Stromal cell of bone marrow (primary cell): ENCODE data around the gene AP5Z1.

Experiments
- DNase-seq: peaks from one replicate; pipeline ENCODE4 v3.0.0-alpha.2; 2012; ENCODE audit warnings: low read depth

The AP5Z1 gene, protein sequence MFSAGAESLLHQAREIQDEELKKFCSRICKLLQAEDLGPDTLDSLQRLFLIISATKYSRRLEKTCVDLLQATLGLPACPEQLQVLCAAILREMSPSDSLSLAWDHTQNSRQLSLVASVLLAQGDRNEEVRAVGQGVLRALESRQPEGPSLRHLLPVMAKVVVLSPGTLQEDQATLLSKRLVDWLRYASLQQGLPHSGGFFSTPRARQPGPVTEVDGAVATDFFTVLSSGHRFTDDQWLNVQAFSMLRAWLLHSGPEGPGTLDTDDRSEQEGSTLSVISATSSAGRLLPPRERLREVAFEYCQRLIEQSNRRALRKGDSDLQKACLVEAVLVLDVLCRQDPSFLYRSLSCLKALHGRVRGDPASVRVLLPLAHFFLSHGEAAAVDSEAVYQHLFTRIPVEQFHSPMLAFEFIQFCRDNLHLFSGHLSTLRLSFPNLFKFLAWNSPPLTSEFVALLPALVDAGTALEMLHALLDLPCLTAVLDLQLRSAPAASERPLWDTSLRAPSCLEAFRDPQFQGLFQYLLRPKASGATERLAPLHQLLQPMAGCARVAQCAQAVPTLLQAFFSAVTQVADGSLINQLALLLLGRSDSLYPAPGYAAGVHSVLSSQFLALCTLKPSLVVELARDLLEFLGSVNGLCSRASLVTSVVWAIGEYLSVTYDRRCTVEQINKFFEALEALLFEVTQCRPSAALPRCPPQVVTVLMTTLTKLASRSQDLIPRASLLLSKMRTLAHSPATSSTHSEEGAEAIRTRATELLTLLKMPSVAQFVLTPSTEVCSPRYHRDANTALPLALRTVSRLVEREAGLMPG

DNA sequence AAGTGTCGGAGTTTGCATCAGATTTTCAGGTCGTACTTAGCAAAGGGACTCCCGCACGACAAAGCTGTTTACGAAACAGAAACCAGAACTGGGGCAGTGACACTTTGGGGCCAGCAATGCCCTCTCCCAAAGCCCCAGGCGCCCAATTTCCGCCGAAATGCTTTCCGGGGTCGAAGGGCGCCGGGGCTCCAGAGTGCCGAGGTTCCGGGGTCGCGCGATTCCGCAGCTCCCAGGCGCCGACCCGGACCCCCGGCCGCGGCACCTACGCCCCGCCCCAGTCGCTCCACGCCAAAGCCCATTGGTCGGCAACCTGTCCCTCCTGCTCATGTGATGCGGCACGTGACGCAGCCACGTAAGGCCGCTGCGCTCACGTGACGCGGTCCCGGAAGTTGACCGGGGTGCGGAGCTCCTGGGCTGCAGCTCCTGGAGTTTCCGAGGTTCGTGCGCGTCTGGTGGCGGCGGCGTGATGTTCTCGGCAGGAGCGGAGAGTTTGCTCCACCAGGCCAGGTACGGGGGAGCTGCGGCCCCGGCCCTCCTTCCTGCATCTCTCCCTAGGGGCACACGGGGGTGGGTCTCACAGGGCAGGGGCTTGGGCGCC lies at the start of gene AP5Z1:
Gene AP5Z1 (plus strand): TSS at position 374 of the 598 bp plus-strand sequence. CDS start 93 bp downstream, at position 467.
- peak; percentile 90 for DNase-seq

DNA sequence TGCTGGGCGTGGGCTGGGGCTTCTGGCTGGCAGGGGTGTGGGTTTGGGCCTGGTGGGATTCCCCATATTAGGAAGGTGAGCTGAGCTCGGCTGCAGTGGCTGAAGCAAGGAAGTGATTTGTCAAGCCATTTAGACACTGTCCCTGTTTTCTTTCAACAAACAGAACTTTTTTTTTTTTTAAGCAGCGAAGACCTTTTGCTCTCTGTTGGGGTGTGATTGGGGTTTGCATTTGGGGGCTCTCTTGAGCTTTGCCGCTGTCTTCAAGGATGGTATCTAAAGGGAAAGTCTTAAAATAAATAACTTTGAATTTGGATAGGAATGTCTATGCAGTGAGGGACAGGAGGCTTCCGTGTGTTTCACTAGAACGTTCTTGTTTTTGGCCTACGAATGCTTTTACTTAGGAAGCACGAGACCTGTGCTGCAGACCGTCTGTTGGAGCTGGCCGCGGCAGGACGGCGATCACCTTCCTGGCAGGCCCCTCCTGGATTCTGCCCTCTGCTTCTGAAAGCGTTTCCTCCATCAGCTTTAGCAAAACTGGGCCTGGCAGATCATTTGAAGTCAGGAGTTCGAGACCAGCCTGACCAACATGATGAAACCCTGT lies 49.5 kb upstream of the AP5Z1 start:
- no peak for DNase-seq

DNA sequence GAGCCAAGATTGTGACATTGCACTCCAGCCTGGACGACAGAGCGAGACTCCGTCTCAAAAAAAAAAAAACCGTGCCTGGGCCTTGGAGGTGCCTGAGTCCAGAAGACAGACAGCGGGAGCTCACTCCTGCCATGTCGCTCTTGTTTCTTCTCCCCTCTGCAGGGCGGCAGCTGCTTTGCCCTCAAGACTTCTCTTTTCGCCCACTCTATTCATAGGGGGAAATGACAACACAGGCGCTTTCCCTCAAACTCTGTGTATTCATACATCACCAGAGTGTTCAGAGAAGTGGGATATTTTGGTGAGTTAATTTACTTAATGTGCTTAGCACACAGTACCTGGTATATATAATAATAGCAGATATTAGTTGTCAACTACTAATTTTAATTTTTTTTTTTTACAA lies 48.9 kb upstream of the AP5Z1 start:
- no peak for DNase-seq

DNA sequence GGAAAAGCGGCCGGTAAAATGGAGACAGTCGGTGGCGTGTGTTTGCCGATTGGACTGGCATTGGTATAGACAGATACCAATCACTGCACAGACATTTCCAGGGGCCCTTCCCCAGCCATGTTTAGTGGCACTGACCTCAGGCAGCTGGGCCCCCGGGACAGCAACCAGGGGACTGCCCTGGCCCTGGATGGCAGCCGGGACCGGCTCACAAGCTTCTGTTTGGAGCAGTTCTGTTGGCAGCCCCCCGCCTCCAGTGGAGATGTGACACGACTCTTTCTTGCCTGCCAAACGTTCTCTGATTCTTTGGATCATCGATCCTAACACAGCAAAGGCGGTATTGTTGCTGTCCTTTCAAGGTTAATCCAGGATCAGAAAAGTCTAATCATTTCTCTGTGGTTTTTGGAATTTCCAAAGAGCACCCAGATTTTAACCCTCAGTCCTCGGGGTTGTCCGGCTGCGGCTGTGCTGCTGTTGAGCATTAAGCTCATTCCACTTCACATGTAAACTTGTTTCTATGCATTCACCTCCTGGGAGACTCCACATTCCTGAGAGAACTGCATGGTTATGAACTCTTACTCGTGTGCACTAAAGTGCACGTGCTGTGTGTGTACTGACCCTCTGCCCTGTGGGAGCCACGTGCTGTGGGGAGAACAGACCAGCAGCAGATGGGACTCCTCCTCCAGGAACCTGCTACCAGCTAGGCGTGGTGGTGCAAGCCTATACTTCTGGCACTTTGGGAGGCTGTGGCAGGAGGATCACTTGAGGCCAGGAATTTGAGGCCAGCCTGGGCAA lies 47.3 kb upstream of the AP5Z1 start:
- no peak for DNase-seq

DNA sequence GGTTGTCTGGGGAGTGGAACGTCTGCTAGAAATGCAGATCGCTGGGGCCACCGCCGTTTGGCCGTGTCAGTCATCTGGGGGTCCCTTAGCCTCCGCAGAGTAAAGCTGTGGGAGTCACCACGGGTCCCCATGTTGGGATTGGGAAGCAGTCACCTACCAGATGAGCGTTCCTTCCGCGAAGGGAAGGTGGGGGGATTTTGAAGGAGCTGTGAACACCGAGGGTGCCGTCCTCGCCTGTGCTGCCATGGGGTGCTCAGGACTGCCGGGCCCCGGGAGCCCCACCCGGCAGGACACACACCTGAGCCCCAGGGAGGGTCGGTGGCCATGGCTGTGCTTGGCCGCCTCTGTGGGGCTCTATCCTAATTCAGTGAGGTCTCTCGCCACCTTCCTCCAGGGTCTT lies 46.2 kb upstream of the AP5Z1 start:
- DNase-seq: no peak

DNA sequence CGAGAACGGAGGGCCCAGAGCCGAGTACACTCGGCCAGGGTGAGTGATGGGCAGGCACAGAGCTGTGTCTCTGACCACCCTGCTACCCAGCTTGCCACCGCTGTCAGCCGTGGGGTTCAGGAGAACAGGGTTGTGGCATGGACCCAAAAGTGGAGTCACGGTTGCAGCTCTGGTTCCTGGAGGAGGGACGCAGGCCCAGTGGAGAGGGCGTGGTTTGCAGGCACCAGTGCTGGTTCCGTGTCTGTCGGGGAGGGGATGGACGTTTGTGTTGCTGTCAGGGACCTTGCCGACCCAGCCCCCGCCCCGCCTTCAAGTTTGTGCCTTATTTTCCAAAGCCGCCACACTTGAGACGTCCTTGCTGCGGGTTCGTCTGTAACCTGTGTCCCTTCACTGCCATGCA lies 45.1 kb upstream of the AP5Z1 start:
- DNase-seq: no peak

DNA sequence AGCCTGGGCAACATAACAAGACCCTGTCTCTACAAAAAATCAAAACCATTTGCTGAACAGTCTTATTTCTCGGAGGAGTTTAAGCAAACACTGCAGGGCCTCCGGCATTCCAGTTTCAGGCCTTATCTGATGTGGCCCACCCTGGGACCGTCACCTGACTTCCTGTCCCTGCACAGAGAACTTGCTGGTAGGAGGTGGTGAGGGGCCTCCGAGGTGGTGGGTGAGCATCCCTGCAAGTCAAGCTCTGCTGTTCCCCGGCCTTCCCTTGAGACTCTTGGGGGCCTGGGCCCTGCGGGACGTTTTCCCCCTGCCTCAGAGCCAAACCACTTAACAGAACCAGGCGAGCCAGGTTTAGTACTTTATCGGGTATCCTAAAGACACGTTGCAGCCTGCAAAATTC lies 44.5 kb upstream of the AP5Z1 start:
- DNase-seq: no peak

DNA sequence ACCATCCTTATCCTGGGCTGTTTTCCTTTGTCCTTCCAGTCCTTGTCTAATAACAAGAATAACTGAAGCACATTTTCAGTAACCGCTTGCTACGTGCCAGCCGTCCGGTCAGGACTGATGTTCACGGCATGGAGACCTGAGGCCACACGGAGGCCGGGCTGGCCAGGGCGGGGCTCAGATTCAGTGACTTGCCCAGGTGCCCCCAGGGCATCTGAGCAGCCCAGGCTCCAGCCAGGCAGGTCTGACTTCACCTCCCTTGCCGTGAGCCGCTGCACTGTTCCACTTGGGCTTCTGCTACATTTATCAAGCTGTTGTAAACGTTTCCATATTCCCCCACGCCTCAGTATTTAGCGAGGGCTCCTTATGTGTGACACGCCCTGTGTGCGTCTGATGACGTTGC lies 43.6 kb upstream of the AP5Z1 start:
- DNase-seq: no peak

DNA sequence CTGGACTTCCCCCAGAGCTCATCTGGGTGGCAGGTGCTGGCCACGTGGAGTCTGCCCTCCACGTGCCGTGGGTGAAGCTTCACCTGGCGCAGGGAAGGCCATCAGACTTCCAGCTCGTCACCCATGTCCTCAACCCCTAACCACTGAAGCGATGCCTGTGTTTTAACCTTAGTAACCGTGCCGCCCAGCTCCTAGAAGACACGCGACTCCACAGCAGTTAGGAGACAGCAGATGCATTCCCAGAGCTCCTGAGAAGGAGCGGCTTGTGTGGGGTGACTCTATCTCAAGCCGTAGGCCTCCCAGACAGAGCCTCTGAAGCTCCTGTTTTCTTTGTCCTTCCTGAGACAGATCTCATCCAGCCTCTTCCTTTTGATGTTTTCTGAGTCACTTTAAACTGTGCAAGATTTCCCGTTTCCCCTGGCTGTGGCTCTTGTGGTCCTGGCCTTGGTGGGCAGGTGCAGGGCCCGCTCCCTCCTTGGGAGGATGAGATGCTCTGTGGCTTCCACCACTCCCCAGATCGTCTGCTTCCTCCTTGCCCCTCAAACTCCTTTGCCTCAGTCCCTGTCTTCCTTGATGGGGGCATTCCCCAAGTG lies 41.4 kb upstream of the AP5Z1 start:
- DNase-seq: no peak

DNA sequence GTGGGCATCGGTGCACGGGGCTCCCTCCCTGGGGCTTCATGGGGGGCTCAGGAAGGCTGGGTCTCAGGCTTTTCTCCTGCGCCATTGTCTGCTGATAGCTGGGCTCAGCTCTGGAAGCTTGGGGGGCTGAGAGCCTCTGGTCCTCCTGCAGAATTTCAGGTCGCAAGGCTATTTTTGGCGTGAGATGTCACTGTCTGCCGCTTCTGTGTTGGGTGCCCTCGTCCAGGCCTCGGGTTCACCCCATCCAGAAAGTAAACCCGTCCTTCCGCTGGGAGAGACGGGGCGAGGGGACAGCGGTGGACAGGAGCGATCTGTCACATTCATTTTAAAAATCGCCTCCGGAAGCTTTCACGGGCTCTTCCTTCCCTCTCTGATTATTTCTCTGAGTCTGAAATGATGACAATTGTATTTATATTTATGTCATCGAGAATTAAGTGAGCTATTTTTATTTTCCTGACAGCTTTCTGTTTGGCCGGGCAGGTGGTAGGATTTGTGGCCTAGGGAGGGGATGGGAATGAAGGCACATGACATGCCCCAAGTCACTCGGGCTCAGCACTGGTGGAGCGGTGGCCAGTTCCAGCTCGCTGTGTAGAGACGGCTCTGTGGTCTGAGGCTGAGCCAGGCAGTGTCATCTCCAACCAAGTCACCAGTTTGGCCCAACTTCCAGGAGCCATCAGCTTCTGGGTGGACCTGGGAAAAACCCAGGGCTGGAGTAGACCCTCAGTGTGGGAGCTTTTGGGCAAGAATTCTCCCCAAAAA lies 40.7 kb upstream of the AP5Z1 start:
- no peak for DNase-seq

DNA sequence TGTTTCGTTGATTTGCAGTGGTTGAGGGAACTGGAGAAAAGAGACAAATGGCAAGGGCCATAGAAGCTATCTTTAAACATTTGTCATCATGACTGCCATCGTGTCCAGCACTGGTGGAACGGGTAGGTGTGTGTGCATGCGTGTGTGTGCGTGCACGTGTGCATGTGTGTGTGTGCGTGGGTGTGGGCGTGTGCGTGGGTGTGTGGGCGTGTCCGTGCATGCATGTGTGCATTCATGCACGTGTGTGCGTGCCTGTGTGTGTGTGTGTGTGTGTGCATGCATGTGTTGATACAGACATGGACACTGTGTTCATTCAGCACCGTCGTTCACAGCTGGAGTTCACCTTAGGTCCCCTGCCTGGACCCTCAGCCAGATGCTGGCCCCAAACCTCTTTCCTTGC lies 38.1 kb upstream of the AP5Z1 start:
- no peak for DNase-seq

DNA sequence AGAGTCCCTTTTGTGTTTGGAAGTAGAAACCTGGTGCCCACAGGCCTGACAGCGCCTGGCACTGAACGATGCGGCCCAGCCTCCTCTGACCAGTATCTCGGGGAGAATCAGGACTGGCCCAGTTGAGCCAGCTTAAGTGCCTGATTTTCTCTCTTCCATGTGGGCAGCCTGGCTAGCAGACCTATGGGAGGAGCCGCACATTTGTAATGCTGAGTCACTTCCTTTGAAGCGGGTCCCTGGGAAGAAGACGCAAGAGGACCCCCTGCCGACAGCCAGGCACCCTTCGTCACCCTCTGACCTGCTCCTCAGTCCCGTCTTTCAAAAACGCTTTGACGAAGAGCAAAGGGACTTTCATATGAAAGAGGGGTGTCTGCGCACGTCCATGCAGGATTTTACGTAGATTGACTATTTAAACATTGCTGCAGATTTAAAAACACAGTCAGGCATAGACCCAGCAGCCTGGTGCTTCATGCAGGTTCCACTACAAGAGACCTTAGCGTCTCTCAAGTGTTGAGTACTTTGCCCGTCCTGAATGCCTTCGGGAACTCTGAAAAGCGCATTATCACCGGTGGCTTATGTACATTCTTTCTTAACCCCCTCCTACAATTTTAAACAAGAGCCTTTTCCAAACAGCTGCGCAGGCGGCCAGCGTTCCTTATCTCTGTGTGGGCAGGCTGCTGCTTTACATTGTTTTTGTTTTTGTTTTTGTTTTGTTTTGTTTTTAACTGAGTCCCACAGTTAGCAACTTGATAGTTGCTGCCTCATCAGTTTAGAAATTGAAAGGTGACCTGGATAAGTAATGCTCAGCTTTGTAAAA lies 36.5 kb upstream of the AP5Z1 start:
- peak; percentile 50 for DNase-seq

DNA sequence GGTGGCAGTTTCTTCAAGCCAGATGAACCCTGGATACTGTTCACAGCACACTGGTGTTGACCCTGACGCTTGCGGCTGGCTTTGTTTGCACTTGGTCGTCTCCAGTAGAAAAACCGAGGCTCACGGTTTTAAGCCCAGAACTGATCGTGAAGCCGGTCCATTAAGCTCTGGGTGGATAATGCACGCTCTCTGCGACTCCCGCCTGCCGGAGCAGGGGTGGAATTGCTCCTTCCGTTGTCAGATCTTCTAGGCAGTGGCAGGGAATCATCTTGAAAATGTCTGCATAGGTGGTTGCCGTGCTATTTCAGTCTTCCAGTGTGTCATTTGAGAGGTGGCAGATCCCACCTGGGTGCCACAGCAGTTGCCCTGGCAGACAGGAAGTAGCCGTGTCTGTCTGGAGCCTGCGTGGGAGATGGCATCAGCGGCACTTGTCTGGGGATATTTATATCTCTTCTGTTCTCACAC lies 35.9 kb upstream of the AP5Z1 start:
- DNase-seq: no peak

DNA sequence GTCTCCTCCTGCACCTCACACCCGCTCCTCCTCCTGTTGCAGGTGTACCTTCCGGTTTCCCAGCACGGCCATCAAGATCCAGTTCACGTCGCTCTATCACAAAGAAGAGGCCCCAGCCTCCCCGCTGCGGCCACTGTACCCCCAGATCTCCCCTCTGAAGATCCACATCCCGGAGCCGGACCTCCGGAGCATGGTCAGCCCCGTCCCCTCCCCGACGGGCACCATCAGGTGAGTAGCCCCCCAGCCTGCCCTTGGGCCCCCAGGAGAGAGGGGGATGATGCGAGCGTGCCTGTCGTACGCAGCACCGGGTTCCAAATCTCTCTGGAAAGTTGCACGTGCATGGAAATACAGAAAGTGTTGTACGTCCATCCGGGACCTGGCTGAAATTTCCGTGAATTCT lies 34.6 kb upstream of the AP5Z1 start:
- no peak for DNase-seq

DNA sequence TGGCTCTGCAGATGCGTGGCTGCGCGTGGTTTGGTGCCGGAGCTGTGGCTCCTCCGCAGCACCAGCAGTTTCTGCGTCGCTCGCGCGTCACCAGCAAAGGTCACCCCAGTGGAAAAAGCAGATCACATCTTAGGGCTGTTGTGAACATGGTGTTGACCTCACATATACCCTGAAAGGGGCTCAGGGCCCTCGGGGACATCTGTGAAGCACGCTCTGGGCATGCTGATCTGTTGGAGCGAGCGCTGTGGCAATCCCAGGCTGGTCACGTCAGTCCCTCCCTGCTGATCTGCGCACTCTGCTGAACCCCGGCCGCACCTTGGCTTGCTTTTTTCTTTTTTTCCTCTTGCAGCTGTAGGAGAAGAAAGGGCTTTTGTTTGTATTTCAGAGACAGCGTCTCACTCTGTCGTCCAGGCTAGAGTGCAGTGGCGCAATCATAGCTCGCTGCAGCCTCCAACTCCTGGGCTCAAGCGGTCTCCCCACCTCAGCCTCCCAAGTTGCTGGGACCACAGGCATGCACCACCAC lies 33.3 kb upstream of the AP5Z1 start:
- no peak for DNase-seq

DNA sequence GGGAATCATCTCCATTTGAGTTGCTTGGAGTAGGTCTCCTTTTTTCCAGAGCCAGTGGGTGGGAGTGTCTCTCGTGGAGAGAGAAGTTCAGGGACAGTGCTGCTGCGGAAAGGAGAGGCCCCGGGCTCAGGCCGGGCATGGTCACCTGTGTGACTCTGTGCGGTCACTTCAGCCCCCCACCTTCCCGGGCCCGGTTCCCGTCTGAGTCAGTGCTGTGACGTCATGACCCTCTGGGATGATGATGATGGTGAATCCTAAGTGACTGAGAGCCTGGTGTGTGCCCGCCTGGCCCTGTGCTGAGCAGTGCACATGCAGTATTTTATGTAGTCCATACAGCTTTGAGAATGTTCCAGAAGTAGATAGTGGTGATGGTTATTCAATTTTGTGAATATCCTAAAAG lies 32.6 kb upstream of the AP5Z1 start:
- no peak for DNase-seq

DNA sequence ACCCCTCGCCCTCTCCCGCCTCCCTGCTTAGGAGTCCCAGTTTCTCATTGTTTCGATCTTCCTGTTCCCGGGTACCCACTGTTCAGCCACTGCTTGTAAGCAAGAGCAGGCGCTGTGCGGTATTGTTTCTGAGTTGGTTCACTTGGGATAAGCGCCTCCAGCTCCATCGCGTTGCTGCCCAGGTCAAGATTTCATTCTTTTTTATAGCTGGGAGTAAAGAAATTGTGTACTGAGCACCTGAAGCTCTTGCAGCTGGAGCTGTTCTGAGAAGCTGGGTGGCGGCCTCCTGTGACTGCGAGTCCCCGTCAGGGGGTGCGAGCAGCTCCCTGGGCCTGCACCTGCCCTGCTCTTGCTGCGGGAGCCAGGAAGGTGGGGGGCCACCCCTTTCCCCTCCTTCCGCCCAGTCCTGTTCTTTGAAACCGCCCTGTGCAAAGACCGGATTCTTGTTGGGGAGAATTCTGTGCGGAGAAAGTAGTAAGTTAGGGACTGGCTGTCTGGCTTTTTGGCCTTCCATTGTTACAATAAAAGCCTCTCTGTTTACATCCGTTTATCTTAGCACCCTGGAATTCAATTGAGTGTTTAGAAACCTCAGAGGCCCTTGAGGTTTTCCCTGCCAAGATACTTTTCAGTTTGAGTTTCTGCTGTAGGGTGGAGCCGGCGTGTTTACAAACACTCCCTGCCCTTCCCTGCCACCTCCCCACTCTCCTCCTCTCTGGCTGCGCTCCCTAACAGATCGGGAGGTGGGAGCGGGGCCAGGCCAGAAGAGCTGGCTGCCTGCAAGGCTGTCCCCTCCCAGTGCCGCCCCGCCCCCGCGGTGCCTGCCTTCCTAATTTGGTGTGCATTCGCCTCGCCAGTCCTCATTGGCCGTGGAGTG lies 30.8 kb upstream of the AP5Z1 start:
- peak; percentile 98 for DNase-seq

DNA sequence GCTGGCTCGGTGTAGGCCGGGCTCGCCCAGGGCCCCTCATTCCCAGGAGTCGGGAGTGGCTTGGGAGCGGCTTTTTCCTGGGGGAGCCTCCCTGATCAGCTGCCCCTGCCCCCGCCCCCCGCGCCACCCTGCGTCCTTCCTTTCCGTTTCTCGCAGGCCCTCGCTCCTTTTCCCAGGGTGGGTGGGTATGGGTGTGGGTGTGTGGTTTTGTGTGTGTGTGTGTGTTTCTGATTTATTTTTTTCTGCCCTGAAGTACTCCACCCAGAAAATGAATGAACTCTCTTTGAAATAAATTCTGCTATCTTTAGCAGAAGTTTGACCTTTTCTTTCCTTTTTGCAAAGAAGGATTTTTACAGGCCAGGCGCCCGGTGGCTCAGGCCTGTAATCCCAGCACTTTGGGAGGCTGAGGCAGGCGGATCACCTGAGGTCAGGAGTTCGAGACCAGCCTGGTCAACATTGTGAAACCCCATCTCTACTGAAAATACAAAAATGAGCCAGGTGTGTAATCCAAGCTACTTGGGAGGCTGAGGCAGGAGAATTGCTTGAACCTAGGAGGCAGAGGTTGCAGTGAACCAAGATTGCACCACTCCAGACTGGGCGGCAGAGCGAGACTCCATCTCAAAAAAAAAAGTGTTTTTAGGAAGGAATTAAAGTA lies 30.0 kb upstream of the AP5Z1 start:
- DNase-seq: no peak
